Inflammatory macrophage (primary cell): ENCODE data around the gene CHCHD6.
A peak's percentile ranks its signal among the peaks of the same experiment; 100 is the strongest.

Experiments
- DNase-seq, 2 donors: peaks; one replicate each; pipeline ENCODE4 v3.0.0-alpha.2; 2020 to 2022

The CHCHD6 gene

DNA sequence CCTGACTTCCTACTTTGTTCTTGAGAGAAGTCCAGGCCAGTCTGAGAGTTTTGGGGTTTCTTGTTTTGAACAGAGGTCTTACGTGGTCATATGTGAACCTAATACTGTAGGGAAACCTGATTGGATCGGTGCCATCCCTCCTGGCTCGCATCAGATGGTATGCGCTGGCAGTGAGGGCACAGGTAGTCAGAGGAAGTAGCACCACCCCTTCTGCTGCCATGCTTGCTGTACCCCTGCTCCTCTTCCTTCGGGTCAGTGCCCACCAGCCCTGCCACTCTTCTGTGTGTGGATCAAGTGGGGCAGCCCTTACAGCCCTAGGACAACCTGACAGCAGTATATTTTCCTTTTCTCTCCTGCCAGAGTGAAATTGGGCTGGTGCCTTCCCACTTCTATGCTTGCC, 39.7 kb downstream of the CHCHD6 start:
- no peak for DNase-seq

- DNase-seq = no peak
Observed at GRCh38 chr3:126745760-126746394, 41.8 kb downstream of the CHCHD6 start.

DNA sequence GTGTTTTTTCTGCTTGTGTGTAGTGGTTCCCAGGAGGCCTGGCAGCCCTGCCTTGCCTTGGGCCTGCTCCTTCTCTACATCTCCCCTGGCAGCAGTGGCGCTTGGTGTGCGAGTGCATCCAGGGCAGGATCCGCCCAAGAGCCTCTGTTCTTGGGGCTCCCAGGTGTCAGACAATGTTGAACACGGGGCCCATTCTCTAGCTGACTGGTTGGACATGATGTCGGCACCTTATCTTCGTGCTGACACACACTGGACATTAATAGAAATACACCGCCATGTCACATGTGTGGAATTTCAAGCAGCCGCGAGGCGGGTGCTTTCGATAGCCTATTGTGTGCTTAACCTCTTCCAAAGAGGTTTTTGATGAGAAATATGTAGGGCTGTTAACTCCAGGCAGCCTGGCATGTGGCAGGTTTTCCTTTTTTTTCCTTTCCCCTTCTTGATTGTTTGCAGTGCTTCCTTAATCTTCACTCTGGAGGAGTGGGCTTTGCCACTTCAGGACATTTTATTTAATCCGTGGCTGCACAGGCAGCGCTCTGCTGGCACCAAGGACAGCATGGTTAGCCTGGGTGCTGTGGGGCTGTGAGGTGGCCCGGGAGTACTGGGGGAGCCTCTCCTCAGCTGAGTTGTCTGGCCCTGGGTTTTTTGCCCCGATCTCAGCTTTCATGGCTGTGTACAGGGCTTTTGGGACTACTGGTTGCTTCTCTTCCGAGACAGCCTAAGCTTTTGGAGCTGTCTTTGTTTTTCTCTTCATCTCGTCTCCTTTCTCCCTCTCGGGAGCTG, 42.5 kb downstream of the CHCHD6 start:
- DNase-seq = no peak

GRCh38 chr3:126747768-126748167, 43.7 kb downstream of the CHCHD6 start:
- no peak for DNase-seq

DNA sequence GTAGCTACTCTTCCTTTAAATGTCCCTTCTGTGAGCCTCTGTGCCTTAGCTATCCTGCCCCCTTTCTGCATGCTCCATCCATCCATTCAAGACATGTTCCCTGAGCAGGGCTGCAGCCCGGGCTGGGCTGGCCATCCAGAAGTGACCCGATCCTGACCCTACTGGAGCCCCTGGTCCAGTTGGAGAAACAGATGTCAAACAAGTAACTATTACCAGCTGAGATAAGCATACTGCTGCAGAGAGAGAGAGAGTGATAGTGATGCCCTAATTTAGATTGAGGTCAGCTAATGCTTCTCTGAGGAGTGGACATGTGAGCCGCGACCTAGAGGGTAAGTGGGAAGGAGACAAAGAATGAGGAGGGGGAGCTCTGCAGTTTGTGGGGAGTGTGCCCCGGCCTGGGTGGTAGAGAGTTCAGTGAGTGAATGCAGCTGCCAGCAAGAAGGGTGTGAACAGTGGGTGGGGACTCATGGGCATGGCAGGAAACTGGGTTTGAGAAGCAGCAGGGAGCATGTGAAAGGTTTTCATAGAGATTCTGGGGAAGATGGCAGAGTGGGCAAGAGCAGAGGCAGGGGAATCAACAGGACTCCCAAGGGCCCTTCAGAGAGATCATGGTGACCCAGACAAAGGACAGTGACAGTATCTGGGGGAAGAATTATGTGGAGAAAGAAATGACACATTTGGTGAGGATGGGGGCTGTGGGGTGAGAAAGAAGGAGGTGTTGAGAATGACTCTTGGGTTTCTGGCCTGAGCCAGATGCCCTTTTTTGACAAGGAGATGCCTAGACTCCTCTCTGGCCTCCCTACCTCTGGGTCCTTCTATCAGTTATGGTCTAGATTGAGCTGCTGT, 44.9 kb downstream of the CHCHD6 start:
- DNase-seq = no peak

GRCh38 chr3:126749547-126749875, 45.5 kb downstream of the CHCHD6 start:
- no peak for DNase-seq

DNA sequence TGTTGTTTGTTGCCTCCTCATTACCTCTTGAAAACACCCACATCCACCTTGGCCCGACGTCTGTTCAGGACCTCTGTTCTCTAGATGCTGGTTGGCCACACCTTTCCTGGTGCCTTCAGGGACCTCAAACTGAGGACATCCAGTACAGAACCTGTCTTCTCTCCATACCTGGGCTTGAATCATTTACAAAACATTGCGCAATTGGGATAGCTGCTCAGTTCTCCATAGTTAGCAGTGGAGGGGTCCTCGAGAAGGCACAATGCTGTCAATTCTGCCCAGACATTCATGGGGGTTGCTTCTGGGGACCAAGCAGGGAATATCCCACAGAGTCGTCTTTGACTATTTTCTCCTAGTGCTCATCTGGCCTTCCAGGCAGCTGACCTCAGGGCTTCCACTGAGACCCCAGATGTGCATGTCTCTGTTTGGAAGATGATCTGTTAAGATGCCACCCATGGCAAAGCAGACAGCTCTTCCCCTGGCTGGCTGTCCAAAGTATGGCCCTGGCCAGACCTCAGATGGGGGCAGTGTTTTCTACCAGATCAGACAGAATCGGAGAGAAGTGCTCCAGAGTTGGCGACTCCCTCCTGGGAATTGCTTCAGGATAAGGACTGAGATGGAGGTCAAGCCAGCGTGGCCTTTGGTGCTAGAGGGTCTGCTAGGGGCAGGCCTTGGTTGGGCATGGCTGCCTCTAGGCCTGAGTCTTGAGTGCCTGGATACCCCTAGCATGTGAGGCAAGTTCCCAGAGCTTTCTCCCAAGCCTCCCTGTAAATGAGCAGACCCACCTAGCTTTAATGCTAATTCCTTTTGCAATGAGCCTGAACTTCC, 46.1 kb downstream of the CHCHD6 start:
- DNase-seq = no peak

DNA sequence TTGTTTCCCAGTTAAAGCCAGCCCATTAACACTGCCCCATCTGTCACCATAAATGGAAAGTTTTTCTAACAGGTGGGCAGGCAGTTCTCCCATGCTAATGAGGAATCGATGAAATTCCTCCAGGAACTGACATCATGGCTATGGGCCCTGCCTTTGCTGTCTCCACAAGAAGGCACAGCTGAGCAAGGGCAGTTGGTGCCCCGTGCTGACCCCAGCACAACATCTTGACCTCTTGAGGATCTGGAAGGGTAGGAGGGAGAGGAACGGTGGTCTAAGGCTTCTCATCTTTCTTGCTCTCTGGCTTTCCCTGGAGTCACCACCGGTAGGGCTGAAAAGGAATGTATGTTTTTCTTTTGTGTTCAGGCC, 46.7 kb downstream of the CHCHD6 start:
- DNase-seq = peak; percentile 28 to 44

- no peak for DNase-seq
Observed at GRCh38 chr3:126751611-126752302, 47.7 kb downstream of the CHCHD6 start.

DNA sequence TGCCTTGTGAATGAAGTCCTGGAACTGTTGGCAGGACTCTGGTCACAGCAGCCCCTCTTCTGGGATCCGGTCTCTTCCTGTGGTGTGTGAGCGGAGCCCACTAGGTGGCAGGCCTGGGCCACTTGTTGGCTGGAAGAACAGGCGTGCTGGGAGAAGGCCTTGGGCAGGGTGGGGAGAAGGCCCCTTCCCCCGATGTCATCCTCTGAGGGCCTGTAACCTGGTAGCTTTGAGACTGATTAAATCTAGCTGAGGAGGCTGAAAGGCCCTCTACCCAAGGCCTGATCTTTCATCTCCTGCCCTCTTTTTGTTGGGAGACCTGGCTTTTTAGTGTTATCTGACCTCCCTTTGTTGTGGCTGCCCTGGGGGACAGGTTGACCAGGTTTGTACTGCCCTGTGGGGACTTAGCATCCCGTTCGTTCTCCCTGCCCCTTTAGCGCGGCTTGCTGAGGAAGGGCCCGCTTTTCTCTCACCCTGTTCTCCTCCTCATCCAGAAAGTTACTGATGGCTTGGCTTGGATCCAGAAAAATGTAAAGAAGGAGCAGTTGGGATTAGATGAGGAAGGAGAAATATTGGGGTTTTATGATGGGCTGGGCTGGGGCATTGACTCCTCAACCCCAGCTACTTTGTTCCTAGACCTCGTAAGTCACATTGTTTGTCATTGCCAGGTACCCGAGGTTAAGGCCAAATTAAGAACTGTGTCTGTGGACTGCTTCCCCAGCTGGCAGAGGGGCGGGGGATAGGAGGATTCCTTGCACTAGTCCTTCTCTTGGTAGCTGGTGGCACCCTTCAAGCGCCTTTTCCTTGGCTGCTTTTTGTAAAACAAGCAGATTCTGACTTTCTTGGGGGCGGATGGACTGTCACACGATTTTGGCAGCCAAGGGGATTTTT, 48.5 kb downstream of the CHCHD6 start:
- peak; percentile 60 to 70 for DNase-seq

DNA sequence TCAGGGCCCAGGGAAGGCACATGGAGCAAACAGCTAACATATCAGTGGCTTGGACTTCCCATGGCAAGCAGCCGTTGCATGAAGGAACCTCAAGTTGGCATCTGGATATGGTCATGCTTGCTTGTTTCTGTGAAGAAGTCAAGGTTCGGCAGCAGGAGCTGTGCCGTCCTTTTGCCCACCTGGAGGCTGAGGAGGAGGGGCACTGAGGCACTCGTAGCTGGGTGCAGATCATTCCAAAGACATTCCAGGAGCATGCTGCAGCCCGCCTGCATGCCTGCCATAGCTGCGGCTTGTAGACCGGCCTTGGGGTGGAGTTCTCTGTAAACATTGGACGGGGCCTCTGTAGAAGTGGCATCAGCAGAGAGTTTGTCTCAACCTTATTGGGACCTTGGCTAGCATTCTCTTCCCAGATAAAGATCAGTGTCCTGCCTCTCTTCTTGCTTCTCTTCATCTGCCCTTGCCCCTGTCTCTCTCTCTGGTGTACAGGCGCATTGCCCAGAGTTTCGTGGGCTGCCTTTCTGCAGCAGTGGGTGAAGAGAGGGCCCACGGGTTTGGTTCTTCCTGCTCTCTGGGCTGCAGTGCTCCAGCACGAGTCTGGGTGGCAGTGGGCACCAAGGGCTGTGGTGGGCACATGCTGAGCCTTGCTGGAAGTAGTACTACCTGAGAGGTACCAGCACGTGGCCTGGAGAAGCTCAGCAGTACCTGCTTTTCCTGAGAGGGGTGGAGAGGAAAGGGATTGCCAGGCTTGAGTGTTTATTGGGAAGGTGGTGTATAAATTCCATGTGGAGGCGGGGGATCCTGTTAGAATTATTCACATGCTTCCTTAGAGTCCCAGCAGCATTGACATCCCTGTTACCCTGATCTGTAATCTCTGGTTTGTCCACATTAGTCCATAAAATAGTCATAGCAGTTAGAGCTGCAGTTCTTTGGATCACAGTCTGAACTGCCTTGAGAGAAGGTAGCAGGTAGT, 49.4 kb downstream of the CHCHD6 start:
- DNase-seq = no peak

DNA sequence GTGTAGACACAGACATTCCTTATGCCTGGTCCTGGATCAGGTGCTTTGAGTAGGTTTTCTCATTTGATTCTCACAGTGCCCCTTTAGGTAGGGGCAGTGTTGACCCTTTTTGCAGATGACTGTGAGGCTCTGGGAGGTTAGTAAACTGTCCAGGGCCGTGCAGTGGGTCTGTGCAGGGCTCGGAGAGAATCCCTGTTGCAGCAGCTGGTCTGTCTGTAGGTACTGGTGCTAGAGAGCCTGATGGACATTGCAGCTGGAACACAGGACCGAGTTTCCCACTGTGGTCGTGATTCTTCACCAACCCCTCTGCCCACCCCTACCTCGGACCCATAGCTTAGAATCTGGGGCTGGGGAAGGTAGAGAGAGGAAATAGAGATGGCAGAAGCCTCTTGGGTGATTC, 51.8 kb downstream of the CHCHD6 start:
- no peak for DNase-seq

GRCh38 chr3:126758026-126758425, 54.0 kb downstream of the CHCHD6 start:
- DNase-seq = no peak

- DNase-seq = no peak
Observed at GRCh38 chr3:126758882-126759281, 54.8 kb downstream of the CHCHD6 start.

- no peak for DNase-seq
Observed at GRCh38 chr3:126760541-126760940, 56.5 kb downstream of the CHCHD6 start.

DNA sequence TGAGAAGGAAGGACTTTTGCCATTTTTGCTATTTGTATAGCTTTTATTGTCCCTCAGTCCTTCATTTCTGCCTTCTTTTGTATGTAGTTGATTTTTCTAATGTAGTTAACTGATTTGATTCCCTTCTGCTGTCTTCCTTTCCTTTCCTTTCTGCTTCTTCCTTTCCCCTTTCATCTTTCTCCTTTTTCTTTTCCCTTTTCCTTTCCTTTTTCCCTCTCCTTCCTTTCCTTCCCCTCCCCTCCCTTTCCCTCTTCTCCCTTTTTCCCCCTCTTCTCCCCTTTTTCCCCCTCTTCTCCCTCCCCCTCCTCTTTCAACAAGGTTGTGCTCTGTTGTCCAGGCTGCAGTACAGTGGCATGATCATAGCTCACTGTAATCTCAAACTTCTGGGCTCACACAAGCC, 59.0 kb downstream of the CHCHD6 start:
- DNase-seq = no peak

GRCh38 chr3:126765187-126766069, 61.4 kb downstream of the CHCHD6 start:
- no peak for DNase-seq

DNA sequence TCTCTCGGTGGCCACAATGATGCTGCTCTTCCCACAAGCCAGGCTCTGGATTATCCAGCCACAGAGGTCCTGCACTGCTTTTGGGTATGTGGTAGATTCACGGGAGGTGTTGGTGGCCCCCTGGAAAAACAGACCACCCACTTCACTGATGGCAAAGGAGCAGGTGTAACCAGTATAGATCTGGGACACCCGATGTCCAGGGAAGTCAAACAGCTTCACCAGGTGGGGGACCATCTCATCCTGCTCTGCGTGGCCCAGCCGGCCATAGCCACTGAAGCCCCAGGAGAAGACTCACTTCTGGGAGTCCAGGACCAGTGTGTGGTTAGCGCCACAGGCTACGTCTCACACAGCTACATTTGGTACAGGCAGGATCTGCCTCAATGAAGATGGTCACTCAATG, 62.6 kb downstream of the CHCHD6 start:
- DNase-seq = no peak

GRCh38 chr3:126768903-126769302, 64.9 kb downstream of the CHCHD6 start:
- DNase-seq = no peak
